Inferior parietal cortex (tissue), 1 donor: ENCODE measurements around the gene PRIMA1.

ENCODE experiments used
- DNase-seq: peaks from one replicate; pipeline ENCODE4 v3.0.0-alpha.2; 2016; ENCODE audit errors: extremely low spot score

The PRIMA1 gene

GRCh38 chr14:93732524-93732923, 55.8 kb downstream of the PRIMA1 start:
- no peak for DNase-seq

- DNase-seq, result no peak
Observed at GRCh38 chr14:93731753-93732152, 56.5 kb downstream of the PRIMA1 start.

GRCh38 chr14:93729993-93730392, 58.3 kb downstream of the PRIMA1 start:
- DNase-seq, result peak; percentile 70

- DNase-seq, result no peak
Observed at GRCh38 chr14:93728651-93729016, 59.7 kb downstream of the PRIMA1 start.

GRCh38 chr14:93727917-93728650, 60.2 kb downstream of the PRIMA1 start:
- DNase-seq, result no peak

GRCh38 chr14:93727039-93727740, 61.1 kb downstream of the PRIMA1 start:
- no peak for DNase-seq

- no peak for DNase-seq
Observed at GRCh38 chr14:93725993-93726392, 62.3 kb downstream of the PRIMA1 start.

GRCh38 chr14:93725002-93725582, 63.2 kb downstream of the PRIMA1 start:
- no peak for DNase-seq

GRCh38 chr14:93723001-93723400, 65.3 kb downstream of the PRIMA1 start:
- no peak for DNase-seq

- DNase-seq, result no peak
Observed at GRCh38 chr14:93720981-93721483, 67.3 kb downstream of the PRIMA1 start.

GRCh38 chr14:93720076-93720815, 68.0 kb downstream of the PRIMA1 start:
- DNase-seq, result no peak

- DNase-seq, result no peak
Observed at GRCh38 chr14:93719256-93719655, 69.0 kb downstream of the PRIMA1 start.

- DNase-seq, result no peak
Observed at GRCh38 chr14:93717668-93718320, 70.5 kb downstream of the PRIMA1 start.

- DNase-seq, result no peak
Observed at GRCh38 chr14:93716746-93717667, 71.3 kb downstream of the PRIMA1 start.

- no peak for DNase-seq
Observed at GRCh38 chr14:93716002-93716745, 72.1 kb downstream of the PRIMA1 start.

GRCh38 chr14:93715279-93715927, 72.9 kb downstream of the PRIMA1 start:
- DNase-seq, result no peak

- no peak for DNase-seq
Observed at GRCh38 chr14:93714605-93715004, 73.7 kb downstream of the PRIMA1 start.

GRCh38 chr14:93713726-93714405, 74.4 kb downstream of the PRIMA1 start:
- no peak for DNase-seq
